BJ (cell line): ENCODE results near the gene PCDHGA8. TPM values are rescaled to one million over a fixed set of nuclear protein-coding genes. Genes with fewer than 3 reads are reported as not detected.

ENCODE experiments used
- CTCF ChIA-PET: fragments of 350-600 bp; formaldehyde crosslinking; extraction: SDS; loops from one replicate; lab custom pipeline; 2021; ENCODE audit warnings: antibody characterized with exemption, inconsistent platforms; lab: Yijun Ruan, JAX
- POLR2A ChIA-PET: fragments of 300-600 bp; sonication (Branson Sonifier 250); formaldehyde crosslinking; extraction: SDS; loops from one replicate; lab custom pipeline; 2021; ENCODE audit warnings: antibody characterized with exemption; lab: Charles Lee
- DNase-seq: peaks from one replicate; pipeline ENCODE4 v3.0.0-alpha.2; 2011; ENCODE audit warnings: low read depth
- H3K27me3 ChIP-seq: 2 replicates; pipeline ENCODE4 v1.6.0; 2011; ENCODE audit warnings: low read length; ENCODE audit not compliant: control insufficient read depth, insufficient read depth
- H3K36me3 ChIP-seq: 2 replicates; pipeline ENCODE4 v1.5.1; 2011; ENCODE audit warnings: low read length; ENCODE audit not compliant: control insufficient read depth, insufficient read depth
- H3K4me3 ChIP-seq: 2 replicates; pipeline ENCODE4 v1.5.1; 2011; ENCODE audit warnings: low read depth, mild to moderate bottlenecking, control low read depth, low read length
- CTCF ChIP-seq: IDR thresholded peaks from 2 replicates; pipeline ENCODE4 v1.5.1; 2011; ENCODE audit warnings: low read depth, mild to moderate bottlenecking, control low read depth, inconsistent platforms, low read length, moderate library complexity; ENCODE audit not compliant: insufficient read depth
- polyA plus RNA-seq: library from polyadenylated mRNA; depleted of rRNA; stranded (reverse); fragments of >200 nt; gene quantifications from 2 replicates; pipeline ENCODE4 v1.2.3, GENCODE V29; 2011

The PCDHGA8 gene
- polyA plus RNA-seq, 1 experiment, result 0.77 TPM

- H3K36me3 ChIP-seq, result no peaks in the 10 kb centered on the region; the same call in 1 of the 2 replicates
- TF ChIP-seq CTCF, result no peak
- ChIA-PET POLR2A (no interaction called here), CTCF (interaction anchor here (0.9 to 4.2 kb wide), 9 partner anchors 15 to 166 kb away, joined by 3 to 28 read pairs (median 4); partner anchors contain the start of genes PCDHGA10, PCDHGA11, PCDHGA4 and PCDHGA7)
- no peak for DNase-seq
- no peaks in the 10 kb centered on the region for H3K27me3 ChIP-seq
- no peak overlapping the region for H3K4me3 ChIP-seq
Observed at GRCh38 chr5:141398608-141399007, 6.2 kb downstream of the PCDHGA8 start.

- no peaks in the 10 kb centered on the region for H3K27me3 ChIP-seq
- DNase-seq, result no peak
- ChIA-PET POLR2A (no interaction called here), CTCF (interaction anchor here (1.0 to 1.7 kb wide), 5 partner anchors 13 to 218 kb away, joined by 3 to 4 read pairs (median 3); partner anchors contain the start of genes PCDHB16 and PCDHGA10)
- H3K4me3 ChIP-seq, result no peak overlapping the region
- H3K36me3 ChIP-seq, result no peaks in the 10 kb centered on the region; the same call in 1 of the 2 replicates
- no peak for TF ChIP-seq CTCF
Observed at GRCh38 chr5:141399555-141400258, 7.3 kb downstream of the PCDHGA8 start.

GRCh38 chr5:141402553-141403243, 10.3 kb downstream of the PCDHGA8 start, which contains the start of gene PCDHGA9:
Gene PCDHGA9 (plus strand): TSS chr5:141402778. CDS start chr5:141402953, 175 bp downstream.
- POLR2A ChIA-PET, result no interaction called here
- TF ChIP-seq CTCF, result peak; percentile 35; the same call in 1 of the 2 replicates
- no peaks in the 10 kb centered on the region; the same call in 1 of the 2 replicates for H3K36me3 ChIP-seq
- no peak within 1 kb of the TSS for H3K4me3 ChIP-seq
- no peaks in the 10 kb centered on the region for H3K27me3 ChIP-seq
- DNase-seq, result no peak
- CTCF ChIA-PET, result interaction anchor here (0.6 to 1.5 kb wide), 4 partner anchors 12 to 161 kb away, joined by 3 to 8 read pairs (median 4); no protein-coding TSS in a partner anchor

GRCh38 chr5:141403387-141403786, 11.0 kb downstream of the PCDHGA8 start:
- no peak for DNase-seq
- no peaks in the 10 kb centered on the region; the same call in 1 of the 2 replicates for H3K36me3 ChIP-seq
- ChIA-PET CTCF (interaction anchor here (0.6 to 1.5 kb wide), 5 partner anchors 13 to 161 kb away, joined by 3 to 8 read pairs (median 3); no protein-coding TSS in a partner anchor), POLR2A (no interaction called here)
- no peaks in the 10 kb centered on the region for H3K27me3 ChIP-seq
- TF ChIP-seq CTCF, result no peak
- H3K4me3 ChIP-seq, result no peak overlapping the region
